GM18867 (cell line): ENCODE data around the gene DLD.
"Not testable (repeated sequence)": the region's sequence is repeated elsewhere in the genome, so short reads cannot be mapped to it uniquely, and the experiment has no call there.

Source experiments
- ATAC-seq: cut with Tn5 transposase; IDR thresholded peaks from one replicate; pipeline ENCODE4 v1.9.1; 2021; ENCODE audit warnings: mild to moderate bottlenecking, moderate library complexity; ENCODE audit not compliant: unreplicated experiment

DLD gene, protein sequence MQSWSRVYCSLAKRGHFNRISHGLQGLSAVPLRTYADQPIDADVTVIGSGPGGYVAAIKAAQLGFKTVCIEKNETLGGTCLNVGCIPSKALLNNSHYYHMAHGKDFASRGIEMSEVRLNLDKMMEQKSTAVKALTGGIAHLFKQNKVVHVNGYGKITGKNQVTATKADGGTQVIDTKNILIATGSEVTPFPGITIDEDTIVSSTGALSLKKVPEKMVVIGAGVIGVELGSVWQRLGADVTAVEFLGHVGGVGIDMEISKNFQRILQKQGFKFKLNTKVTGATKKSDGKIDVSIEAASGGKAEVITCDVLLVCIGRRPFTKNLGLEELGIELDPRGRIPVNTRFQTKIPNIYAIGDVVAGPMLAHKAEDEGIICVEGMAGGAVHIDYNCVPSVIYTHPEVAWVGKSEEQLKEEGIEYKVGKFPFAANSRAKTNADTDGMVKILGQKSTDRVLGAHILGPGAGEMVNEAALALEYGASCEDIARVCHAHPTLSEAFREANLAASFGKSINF

DNA sequence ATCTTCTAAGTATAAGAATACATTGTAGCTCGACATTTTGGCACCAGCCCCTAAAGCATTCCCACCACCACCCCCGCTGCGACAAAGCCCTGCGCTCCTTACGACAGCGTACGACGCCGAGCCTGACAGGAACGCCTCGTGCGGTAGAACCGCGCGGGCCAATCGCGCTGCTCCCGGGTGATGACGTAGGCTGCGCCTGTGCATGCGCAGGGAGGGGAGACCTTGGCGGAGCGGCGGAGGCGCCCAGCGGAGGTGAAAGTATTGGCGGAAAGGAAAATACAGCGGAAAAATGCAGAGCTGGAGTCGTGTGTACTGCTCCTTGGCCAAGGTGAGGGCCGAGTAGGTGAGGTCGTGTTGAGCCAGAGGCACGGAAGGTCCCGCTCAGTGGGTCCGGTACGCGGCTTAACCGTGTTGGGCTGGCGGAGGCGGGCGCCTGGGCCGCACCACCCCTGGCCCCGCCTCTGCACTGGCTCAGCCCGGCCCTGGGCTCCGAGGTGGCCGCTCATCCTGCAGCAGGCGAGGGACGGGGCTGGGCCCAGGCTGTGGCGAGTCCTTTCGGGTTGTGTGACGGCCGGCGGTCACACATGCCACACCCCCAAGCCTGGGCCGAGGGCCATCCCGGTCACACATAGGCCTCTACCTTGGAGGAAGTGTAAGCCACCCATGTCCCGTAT is at the start of gene DLD:
Gene DLD, plus strand, starts transcription at position 222 of the 674 bp plus-strand sequence. Its CDS starts 68 bp downstream, at position 290.
- peak; percentile 98 for ATAC-seq

DNA sequence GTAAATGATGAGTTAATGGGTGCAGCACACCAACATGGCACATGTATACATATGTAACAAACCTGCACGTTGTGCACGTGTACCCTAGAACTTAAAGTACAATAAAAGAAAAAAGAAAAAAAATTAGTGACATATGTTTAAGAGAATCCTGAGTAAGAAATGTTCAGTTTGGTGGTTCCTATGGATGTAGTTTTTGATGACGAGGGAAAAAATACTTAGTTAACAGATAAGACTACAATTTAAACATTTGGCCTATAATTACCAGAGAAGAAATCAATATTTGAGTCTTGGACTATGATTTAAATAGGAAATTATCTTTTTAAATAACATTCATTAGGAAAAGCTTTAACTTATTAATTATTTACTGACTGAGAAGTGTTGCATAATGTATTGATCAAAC is 48.8 kb upstream of the DLD start:
- no peak for ATAC-seq

DNA sequence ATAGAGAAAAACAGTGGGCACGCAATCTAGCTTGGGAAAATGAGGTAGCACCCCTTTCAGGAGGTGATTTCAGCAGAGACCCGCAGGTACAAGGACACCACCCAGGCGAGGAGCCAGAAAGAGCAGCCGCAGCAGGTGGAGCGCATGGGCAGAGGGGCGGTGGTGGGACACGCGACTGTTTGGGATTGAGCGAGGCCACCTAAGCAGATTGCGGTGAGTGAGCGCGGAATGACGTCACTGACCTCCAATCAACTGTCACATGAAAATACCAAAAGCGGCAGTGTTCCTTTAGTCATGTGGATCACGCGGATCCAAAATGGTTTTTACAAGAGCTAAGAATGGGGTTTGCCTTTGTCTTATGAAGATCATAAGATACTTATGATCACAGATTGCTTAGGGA is 47.8 kb upstream of the DLD start:
- ATAC-seq, result no peak

DNA sequence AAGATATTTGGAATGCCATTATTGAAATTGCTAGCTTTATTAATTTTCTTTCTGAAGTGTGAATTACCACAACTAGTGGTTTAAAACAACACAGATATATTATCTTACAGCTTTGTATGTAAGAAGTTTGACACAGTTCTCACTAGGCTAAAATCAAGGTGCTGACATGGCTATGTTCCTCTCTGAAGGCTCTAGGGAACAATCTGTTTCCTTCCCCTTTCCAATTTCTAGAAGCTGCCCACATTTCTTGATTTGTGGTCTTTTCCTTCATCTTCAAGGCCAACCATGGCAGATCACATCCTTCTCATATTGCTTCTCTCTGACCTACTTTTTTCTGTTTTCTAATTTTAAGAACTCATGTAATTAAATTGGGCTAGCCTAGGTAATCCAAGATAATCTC is 44.7 kb upstream of the DLD start:
- no peak for ATAC-seq

DNA sequence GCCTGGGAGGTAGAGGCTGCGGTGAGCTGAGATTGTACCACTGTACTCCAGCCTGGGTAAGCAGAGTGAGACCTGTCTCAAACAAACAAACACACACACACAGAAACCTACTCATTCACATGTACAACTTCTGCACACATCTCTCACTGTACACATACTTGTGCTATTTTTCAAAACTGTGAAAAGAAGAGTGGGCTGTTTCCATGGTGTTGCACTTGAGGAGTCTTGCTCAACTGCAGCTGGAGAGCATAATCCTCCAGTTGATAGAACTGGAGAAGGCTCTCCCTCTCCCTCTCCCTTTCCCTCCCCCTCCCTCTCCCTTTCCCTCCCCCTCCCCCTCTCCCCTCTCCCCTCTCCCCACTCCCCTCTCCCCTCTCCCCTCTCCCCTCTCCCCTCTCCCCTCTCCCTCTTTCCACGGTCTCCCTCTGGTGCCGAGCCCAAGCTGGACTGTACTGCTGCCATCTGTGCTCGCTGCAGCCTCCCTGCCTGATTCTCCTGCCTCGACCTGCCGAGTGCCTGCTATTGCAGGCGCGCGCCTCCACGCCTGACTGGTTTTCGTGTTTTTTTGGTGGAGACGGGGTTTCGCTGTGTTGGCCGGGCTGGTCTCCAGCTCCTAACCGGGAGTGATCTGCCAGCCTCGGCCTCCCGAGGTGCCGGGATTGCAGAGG is 43.7 kb upstream of the DLD start:
- ATAC-seq, result no peak

DNA sequence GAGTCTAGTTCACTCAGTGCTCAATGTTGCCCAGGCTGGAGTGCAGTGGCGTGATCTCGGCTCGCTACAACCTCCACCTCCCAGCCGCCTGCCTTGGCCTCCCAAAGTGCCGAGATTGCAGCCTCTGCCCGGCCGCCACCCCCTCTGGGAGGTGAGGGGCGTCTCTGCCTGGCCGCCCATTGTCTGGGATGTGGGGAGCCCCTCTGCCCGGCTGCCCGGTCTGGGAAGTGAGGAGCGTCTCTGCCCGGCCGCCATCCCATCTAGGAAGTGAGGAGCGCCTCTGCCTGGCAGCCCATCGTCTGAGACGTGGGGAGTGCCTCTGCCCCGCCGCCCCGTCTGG is 43.2 kb upstream of the DLD start:
- not testable (repeated sequence) for ATAC-seq

DNA sequence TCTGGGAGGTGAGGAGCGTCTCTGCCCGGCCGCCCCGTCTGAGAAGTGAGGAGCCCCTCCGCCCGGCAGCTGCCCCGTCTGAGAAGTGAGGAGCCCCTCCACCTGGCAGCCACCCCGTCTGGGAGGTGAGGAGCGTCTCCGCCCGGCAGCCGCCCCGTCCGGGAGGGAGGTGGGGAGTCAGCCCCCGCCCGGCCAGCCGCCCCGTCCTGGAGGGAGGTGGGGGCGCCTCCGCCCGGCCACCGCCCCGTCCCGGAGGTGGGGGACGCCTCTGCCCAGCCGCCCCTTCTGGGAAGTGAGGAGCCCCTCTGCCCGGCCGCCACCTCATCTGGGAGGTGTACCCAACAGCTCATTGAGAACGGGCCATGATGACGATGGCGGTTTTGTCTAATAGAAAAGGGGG is 42.8 kb upstream of the DLD start:
- ATAC-seq, result not testable (repeated sequence)

DNA sequence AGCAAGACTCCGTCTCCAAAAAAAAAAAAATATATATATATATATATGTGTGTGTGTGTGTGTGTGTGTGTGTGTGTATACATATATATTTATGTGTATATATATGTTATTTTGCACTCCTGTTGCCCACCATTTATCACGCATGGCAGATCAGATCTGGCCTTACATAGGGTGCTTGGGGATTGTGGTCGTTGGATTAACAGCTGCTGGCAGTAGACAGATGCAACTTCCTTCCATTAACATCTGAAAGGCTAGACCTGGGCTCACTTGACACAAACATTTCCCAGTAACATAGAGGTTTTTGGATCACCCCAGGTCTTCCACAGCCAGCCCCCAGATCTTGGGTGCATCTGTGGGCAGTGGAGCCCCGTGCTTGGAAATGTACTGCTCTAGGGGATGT is 40.8 kb upstream of the DLD start:
- ATAC-seq, result no peak

DNA sequence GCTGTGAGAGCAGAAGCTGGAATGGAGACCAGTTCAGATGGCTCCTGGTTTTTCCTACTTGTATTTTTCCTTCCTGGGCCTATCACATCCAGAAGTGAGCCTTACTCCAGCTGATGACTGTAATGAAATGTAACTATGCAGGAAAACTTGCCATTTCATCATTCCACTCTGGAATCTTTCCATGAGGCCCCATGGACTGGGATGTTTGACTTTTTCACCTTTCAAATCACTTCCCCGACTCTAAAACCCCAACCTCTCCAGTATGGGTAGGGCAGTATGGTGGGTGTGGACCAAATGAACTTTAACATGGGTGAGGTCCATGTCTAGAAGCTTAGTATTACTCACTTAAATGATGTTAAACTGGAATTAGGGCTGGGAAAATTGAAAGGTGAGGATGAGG is 40.3 kb upstream of the DLD start:
- no peak for ATAC-seq

DNA sequence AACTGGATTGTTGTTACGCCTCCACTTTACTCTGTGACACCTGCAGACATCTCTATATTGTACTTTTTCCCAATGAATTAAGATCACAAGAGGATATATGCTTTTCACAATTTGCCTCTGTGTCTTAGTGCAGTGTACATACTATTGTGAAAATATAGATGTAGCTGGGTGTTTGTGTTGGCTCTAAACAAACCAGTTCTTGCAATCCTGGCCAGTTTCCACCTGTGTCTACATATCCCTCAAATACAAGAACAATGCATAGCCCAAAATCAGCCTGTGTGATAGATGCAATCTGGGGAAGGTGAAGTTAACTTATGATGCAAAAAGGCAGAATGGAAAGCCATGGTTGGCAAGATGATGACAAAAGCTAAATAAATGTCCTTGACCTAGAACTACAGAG is 36.5 kb upstream of the DLD start:
- ATAC-seq, result no peak

DNA sequence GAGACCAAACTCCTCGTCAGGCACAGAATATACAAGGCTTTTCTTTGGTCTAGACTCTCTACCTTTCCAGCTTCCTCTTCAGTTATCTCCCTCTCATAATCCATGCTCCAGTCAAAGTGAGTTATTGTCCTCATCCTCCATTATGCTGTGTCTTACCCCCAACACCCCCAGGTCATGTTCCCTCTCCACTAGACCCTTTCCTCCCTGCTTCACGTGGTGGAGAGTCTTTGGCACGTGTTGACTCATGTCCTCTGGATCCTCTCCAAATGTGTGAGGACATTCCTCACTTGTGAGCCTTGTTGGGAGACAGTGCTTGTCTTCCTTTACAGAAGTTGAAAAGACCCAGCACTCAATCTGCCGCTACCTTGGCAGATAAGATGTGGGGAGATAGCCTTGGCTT is 36.0 kb upstream of the DLD start:
- ATAC-seq, result no peak

DNA sequence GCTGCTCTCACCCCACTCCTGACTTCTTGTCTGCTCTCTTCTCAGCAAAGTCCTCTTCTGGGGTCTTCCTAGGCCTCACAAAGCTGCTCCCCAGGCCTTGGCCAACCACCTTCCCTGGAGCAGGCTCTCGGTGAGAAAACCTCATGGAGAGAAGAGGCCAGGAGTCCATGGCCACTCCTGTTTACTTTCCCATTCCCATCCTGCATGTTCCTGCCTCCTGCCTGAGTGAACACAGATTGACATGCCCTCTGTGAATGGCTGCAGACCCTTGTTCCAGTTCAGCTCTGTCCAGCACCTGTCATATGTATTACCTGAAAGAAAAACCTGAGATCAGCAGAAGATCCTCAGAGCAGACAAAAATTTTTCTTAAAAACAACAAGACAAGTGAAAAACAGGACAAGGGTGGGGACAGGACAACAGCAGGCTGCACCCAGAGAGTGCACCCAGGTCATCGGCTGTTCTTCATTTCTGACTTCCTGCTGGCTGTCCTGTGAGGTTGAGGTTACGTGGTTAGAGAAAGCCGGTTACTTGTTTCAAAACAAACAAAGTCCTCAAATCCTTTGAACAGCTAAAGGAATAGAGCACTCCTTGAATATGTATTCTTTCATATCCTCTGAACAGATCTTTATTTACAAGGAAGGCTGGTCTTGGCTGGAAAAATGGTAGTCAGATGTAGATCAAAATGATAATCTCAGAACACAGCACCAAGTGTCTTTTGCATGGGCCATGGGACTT is 34.0 kb upstream of the DLD start:
- ATAC-seq, result no peak

DNA sequence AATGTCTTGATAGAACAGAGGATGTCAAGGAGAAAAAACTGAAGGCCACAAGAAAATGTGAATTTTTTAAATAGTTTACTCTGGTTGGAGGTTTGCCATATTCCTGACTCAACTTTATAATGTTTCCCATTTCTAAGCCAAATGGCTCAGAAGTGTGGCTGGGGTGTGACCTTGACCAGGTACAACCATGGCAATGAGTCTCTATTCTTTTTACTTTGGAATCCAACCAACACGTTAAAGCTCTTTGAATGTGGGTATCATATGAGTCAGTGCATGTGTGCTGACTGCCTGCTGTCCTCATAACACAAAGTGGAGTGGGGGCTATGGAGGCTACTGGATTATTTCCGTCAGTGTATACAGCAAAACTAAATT is 33.5 kb upstream of the DLD start:
- no peak for ATAC-seq

DNA sequence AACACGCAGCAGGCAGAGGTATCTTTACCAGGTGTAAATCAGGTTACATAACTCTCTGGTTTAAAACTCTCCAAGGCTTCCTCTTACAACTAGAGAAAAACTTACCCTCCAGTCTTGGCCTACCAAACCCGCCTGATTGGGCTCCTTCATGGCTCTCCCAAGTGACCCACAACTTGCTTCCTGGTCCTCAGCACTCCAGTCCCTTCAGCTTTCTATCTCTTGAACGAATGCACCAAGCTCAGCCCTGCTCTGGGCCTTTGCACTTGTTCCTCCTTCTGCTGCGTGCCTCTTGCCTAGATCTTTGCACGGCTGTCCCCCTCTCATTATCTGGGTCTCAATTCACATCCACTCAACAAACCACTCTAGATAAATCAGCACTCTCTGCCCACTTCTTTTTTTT is 32.7 kb upstream of the DLD start:
- ATAC-seq, result no peak

DNA sequence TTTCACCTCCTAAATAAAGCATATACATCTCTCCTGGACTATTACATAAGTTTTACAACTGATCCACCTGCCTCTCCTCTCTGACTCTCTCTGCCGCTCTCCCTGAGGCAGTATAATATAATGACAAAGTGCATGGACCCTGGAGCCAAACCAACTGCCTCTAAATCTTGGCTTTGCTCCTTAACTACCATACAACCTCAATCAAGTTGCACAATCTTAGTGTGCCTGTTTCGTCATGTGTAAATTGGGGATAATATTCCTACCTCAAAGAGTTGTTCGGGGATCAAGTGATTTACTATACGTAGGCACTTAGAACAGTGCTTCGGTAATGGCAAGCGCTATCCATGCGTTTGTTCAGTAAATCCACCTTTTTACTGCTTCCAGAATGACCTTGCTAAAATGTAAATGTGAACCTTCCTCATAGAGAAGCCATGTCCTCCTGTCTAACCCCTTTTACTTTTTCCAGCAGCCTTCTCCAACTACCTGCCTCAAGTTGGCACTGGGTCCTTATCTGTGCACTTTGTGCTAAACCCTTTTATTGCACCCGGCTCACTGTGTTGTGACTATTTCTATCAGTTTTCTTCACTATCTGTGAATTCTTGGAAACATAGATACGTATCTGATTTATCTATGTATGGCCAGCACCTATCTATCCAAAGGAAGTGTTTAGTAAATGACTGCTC is 30.6 kb upstream of the DLD start:
- no peak for ATAC-seq

DNA sequence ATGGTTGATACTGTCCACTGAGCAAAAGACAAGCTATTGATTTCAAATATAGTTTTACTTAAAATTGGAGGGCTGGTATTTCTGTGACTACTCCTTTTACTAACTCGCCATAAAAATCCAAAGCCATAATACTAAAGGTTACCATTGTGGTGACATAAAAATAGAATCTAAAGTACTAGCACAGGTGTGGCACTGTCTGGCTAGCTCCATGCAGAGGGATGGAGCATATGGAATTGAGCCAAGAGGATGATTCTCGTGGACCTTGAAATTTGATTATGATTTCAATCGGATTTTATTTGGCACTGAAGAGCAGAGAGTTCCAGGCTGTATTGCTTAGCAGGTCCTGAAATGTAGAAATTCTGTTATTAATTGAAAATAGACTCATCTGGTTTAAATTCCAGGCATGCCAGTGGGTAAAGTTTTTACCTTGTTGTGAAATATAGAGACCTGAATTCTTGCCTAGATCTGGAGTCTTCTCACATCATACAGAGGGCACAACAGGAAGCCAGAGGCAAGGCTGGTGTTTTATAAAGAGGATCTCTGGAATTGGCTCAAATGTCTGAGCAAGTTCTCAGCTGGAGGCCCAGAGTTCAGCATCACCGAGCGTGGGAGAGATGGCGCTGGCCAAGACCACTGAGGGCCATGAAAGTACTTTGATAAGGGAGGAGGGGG is 29.9 kb upstream of the DLD start:
- ATAC-seq, result no peak

DNA sequence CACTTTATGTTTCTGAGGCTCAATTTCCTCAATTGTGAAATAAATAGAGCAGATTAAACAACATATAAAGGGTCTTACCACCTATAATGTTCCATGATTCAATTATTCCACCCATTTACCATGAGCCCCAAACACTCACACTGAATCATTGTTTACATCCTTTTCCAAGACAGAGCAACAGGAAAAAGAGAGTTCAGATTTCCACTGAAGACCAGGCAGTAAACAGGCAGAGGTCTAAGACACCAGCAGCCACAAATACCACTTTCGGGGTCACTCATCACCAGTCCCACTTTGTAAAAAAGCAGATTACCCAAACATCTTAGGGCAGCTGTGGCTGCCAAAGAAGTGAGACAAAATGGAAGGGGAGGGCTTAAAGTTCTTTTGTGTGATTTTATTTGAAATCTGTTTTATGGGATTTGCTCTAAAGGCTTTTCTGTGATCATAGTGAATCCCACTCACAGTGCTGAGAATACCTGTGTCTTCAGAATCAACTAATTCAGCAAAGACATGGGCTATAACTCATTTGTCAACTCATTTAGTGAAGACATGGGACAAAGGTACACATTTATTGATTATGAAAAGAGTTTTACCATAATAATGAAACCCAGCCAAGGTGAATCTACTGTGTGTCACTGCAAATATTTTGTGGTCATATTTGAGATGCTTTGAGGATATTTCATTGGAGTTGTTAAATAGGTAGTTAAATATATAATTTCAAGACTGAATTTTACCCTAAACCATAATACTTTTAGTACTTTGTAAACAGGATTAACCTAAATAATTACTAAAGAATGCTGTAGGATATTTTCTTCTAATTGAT is 24.8 kb upstream of the DLD start:
- no peak for ATAC-seq

DNA sequence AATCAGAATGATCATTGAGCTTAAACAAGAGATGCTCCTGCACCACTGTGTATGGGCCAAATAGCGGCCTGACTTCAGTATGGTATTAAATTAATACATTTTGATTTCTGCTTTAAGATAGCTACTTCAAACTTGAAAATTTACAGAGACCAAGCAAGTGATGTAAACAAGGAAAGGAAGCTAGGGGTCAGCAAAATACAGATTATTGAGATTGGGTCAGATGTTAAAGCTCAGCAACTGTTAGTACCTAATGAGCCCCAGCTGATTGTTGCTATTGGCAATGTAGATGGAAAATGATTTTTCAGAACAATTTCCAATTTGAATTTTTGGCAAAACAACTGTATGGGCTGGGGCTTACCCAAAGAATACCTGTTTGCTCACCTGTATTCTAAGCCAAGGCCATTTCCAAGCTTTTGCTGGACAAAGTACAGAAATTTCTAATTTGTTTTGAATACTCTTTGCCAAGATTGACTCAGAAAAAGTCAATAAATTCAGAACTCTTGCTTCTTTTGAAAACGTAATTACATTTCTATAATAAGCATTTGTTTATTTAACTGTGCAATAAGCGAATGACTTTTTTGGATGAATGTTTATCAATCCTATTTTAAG is 23.0 kb upstream of the DLD start:
- no peak for ATAC-seq

DNA sequence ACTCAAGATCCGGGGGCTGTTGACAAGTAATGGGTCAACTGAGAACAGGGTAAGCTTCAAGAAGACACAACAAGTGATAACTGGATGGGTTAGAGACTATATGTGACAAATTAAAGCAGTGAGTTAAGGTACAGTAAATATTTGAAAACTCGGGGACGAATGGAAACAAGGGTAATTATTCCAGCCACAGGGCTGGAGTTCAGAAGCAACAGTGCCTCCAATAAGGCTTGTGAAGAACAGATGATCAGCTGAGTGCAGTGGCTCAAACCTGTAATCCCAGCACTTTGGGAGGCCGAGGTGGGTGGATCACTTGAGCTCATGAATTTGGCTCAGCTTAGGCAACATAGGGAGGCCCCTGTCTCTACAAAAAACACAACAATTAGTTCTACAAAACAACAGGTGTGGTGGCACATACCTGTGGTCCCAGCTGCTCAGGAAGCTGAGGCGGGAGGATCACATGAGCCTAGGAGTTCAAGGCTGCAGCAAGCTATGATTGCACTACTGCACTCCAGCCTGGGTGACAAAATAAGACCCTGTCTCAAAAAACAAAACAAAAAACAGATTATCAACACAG is 20.5 kb upstream of the DLD start:
- ATAC-seq, result no peak
